GM18858 (cell line): ENCODE results near the gene CD2AP.
"Not testable (repeated sequence)": the region's sequence is repeated elsewhere in the genome, so short reads cannot be mapped to it uniquely, and the experiment has no call there.

Source experiments
- ATAC-seq: cut with Tn5 transposase; IDR thresholded peaks from one replicate; pipeline ENCODE4 v1.9.1; 2021; ENCODE audit not compliant: unreplicated experiment

Gene CD2AP

GRCh38 chr6:47456536-47456975 is 21.0 kb upstream of the CD2AP start:
- ATAC-seq: no peak

GRCh38 chr6:47457370-47457769 is 20.2 kb upstream of the CD2AP start:
- no peak for ATAC-seq

GRCh38 chr6:47464052-47464451 is 13.5 kb upstream of the CD2AP start:
- ATAC-seq: no peak

GRCh38 chr6:47465117-47465516 is 12.5 kb upstream of the CD2AP start:
- no peak for ATAC-seq

- ATAC-seq: no peak
Observed at GRCh38 chr6:47471911-47472310, 5.7 kb upstream of the CD2AP start.

- no peak for ATAC-seq
Observed at GRCh38 chr6:47473791-47474346, 3.7 kb upstream of the CD2AP start.

GRCh38 chr6:47475319-47475816 is 2.2 kb upstream of the CD2AP start:
- ATAC-seq: no peak

- no peak for ATAC-seq
Observed at GRCh38 chr6:47476781-47477496, 650 bp upstream of the CD2AP start.

GRCh38 chr6:47478233-47479139 is 897 bp downstream of the CD2AP start:
- ATAC-seq: peak; percentile 1

- no peak for ATAC-seq
Observed at GRCh38 chr6:47479140-47479508, 1.5 kb downstream of the CD2AP start.

GRCh38 chr6:47479874-47480273 is 2.3 kb downstream of the CD2AP start:
- no peak for ATAC-seq

GRCh38 chr6:47481213-47481612 is 3.6 kb downstream of the CD2AP start:
- not testable (repeated sequence) for ATAC-seq

- ATAC-seq: no peak
Observed at GRCh38 chr6:47481806-47482205, 4.2 kb downstream of the CD2AP start.

- no peak for ATAC-seq
Observed at GRCh38 chr6:47483516-47483852, 5.9 kb downstream of the CD2AP start.

GRCh38 chr6:47483853-47484546 is 6.4 kb downstream of the CD2AP start:
- ATAC-seq: no peak

- no peak for ATAC-seq
Observed at GRCh38 chr6:47484616-47485015, 7.0 kb downstream of the CD2AP start.

- ATAC-seq: no peak
Observed at GRCh38 chr6:47485083-47485482, 7.5 kb downstream of the CD2AP start.

GRCh38 chr6:47485491-47486135 is 8.0 kb downstream of the CD2AP start:
- no peak for ATAC-seq

GRCh38 chr6:47489995-47490394 is 12.4 kb downstream of the CD2AP start:
- no peak for ATAC-seq

- ATAC-seq: no peak
Observed at GRCh38 chr6:47490676-47491075, 13.1 kb downstream of the CD2AP start.

- no peak for ATAC-seq
Observed at GRCh38 chr6:47492355-47492754, 14.8 kb downstream of the CD2AP start.
